Left renal cortex interstitium (tissue), 4 donors: ENCODE measurements around the gene MAD2L1BP. TPM values are rescaled to one million over a fixed set of nuclear protein-coding genes. Genes with fewer than 3 reads are reported as not detected.
"Not testable (repeated sequence)": the region's sequence is repeated elsewhere in the genome, so short reads cannot be mapped to it uniquely, and the experiment has no call there.

ENCODE experiments used
- DNase-seq, 4 donors: peaks; one replicate each; pipeline ENCODE4 v3.0.0-alpha.2; 2013; ENCODE audit warnings: low read depth in 4 of 4, low spot score in 2 of 4, missing footprints in 1 of 4
- polyA plus RNA-seq, 4 donors: library from polyadenylated mRNA; unstranded; fragments of 120-200 nt; gene quantifications; one replicate each; pipeline ENCODE4 v1.2.1, GENCODE V29; 2013; ENCODE audit not compliant: insufficient read length in 4 of 4

The MAD2L1BP gene
- polyA plus RNA-seq, 4 donors = 21.7 to 30.4 (median 27.6) TPM

DNA sequence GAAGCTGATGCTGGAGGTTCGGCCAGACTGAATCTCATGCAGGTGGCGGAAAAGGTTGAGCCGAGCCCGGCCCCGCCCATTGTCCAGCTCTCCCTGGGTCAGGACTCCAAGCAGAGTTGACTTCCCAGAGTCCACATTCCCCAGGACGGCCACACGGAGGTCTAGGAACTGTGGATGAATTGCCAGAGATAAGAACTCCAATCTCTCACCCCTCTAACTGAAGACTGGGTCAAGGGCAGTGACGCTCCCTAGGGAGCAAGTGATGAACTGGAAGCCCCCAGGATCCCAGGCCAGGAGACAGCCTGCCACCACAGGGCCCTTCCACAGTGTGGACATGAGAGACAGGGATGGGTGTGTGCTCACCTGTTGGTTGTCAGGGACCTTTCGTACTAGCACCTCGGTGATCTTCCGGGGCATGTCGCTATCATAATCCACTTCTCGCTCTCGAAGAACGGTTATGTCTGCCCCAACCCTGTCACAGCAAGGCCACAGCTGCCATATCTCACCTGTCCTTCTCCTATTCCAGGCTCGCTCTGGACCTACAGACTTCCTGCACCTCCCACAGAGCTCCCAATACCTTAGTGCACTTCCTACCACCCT is 10.1 kb upstream of the MAD2L1BP start:
- DNase-seq = no peak

DNA sequence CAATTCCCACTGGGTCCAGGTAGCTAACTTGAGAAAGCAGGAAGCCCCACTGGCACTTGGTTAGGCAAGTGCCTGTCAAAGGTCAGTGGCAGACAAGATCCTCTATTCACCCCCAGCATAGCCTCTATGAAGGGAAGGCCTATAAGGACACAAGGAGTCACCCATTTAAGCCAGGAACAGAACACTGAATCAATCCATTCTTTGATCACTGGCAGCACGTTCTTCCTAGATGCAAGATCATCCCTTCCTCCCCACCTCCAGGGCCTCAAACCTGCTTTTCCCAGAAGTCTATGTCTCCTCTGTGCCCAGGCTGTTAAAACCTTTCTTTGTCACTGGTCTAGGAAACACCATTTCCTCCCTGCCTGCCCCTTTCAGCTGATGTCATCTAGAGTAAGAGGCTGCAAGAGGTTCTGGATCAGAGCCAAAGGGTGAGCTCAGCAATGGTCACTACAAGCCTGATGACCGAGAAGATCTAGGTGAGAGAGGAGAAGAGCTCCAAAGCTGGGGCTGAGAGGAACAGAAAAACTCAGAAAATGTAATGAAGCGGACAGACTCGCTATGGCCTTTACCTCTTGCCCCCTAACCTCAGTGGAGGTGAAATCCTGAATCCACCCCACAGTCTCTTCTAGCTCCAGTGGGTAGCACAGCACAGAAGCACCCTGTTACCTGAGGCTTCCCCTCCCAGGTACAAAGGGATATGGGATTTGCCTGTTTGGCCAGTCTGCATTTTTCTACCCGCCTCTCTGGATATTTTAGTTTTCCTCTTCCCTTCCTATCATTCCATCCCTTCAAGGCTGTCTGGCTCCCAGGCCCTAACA is 8.4 kb upstream of the MAD2L1BP start:
- DNase-seq = peak in 1 of 4 donors; percentile 33

DNA sequence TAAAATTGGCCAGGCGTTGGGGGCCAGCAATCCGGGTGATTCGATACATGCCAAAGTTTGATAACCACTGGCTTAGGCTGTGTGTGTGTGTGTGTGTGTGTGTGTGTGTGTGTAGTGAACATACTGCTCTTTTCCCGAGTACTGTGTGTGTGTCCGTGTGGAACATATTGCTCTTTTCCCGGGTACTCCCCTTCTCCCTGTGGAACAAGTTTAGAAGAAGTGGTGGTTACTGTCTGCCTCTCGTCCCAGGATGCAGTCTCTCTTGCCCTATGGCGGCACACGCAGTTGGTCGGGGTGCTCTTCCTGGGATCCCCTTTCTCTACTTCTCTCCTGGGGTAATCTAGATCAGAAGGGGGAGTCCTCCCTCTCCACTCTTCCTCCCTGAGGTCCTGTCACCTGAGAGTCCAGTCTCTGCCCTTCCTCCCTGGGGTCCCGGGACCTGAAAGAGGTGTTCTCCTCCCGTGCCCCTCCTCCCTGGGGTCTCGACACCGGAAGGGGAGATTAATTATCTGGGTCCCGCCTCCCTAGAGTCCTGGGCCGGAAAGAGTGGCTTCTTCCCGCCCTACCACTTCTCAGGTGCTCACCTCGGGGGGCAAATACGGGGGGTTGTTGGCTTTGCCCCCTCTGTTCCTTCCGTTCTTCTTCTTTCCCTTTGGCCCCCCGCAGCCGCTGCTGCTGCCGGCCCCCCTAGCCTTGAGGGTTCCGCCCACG is 7.1 kb upstream of the MAD2L1BP start:
- DNase-seq = peak in 3 of 4 donors; percentile 49 to 54 (median 50)

DNA sequence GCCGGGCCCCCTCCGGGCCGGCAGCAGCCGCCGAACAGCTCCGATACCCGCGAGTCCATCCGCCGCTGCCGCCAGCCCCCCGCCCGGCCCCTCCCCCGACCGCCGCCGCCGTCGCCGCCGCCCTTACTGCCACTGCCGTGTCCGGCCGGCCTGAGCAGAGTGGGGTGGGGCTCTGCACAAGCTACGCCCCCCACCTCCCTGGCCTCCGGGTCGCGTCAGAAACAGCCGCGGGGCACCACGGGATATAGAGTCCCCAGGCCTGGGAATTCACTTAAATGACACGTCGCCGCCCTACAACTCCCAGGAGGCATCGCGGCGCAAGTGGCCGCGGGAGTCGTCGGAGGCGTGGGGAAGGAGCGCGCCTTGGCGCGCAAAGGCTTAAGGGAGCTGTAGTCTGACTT is 6.5 kb upstream of the MAD2L1BP start, which contains the start of gene GTPBP2:
Gene GTPBP2, minus strand, starts transcription at position 161 of the 401 bp plus-strand sequence. Its CDS starts 102 bp downstream, at position 59.
- peak; percentile 91 to 97 (median 96) for DNase-seq

DNA sequence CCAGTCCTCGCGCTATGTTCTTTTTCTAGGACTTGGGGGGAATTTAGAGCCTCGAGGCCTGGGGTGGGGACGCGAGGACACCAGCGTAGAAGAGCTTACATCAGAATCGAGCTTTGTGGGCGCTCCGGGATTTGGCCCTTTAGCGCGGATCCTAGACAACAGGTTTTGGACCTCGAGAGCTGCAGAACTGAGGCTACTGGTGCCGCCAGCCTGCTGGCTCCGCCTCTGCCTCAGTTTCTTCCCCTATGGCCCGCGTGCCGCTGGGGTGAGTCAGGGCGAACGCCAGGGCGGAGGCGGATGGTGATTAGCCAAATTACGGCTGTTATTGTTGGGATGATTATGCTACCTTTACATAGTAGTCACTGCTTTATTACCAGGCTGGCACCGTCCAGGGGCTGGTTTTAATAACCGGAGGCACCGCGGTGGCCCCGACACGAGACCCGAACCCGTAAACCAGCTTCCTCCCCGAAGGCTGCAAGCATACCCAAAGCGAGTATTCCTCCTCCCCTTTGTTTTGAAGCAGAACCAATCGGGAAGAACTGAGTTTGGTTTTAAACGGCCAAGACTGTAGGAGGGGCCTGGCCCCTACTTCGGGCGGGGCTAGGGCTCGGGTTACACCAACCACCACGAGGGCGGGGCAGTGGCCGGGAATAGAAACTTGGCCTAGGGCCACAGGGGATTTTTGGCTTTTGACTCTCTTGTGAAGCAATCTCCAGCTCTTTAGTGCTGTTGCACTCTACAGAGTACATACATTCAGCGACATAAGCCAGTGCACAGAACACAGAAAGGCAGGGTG is 5.9 kb upstream of the MAD2L1BP start:
- DNase-seq = peak in 3 of 4 donors; percentile 94 to 96 (median 95)

DNA sequence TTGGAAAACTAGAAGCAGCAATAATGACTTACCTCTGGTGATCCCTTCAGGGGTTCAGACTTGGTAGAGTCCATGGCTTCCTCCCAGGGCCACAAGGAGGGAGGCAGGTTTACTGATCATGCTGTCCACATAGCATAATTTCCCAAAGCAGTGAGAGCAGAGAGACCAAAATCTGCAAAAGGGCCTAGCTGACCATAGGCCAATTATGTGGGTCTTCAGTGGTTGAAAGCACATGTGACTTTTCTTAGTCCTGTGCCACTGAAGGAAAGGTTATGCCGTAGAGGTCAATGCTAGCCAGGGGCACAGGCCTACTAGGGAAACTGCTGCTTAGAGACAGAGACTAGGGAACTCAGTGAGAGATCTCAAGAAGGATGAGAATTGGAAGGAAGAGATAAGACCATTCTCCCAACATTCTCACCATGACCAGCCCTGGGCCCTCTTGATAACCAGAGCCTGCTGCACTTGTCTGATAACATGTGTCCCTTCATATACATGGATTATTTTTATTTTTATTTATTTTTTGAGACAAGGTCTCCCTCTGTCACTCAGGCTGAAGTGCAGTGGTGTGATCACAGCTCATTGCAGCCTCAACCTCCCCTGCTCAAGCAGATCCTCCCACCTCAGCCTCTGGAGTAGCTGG is 4.5 kb upstream of the MAD2L1BP start:
- DNase-seq = no peak

DNA sequence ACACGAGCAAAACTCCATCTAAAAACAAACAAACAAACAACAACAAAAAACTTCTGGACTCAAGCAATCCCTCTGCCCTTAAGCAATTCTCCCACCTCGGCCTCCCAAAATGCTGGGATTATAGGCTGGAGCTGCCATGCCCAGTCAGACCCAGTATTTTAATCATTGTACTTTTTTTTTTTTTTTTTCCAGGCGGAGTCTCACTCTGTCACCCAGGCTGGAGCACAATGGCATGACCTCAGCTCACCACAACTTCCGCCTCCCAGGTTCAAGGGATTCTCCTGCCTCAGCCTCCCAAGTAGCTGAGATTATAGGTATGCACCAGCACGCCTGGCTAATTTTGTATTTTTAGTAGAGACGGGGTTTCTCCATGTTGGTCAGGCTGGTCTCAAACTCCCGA is 2.6 kb upstream of the MAD2L1BP start:
- DNase-seq = not testable (repeated sequence)

DNA sequence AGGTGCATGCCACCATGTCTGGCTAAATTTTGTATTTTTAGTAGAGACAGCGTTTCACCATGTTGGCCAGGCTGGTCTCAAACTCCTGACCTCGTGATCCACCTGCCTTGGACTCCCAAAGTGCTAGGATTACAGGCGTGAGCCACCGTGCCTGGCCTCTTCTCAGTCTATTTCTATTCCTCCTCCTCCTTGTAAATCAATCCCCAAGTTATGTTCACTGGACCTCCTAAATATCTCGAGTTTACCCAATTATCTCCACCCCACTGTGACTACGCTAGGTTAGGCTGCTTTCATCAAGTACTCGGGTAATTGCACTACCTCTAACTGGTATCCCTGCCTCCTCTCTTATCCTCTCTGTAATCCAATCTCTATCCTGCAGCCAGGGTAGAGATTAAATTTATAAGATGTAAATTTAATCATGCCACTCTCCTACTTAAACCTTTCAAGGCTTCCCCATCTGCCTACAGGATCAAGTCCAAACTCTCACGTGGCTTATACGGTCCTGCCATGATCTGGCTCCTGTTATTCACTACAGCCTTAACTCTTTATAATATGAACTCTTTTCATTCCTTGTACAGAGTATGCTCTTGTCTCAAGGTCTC is 837 bp upstream of the MAD2L1BP start:
- DNase-seq = no peak

DNA sequence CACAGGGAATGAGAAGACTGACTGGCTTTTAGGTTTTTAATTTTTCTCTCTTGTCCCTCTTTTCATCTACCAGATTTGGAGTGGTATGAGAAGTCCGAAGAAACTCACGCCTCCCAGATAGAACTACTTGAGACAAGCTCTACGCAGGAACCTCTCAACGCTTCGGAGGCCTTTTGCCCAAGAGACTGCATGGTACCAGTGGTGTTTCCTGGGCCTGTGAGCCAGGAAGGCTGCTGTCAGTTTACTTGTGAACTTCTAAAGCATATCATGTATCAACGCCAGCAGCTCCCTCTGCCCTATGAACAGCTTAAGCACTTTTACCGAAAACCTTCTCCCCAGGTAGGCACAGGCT is 644 bp downstream of the MAD2L1BP start:
- DNase-seq = no peak

DNA sequence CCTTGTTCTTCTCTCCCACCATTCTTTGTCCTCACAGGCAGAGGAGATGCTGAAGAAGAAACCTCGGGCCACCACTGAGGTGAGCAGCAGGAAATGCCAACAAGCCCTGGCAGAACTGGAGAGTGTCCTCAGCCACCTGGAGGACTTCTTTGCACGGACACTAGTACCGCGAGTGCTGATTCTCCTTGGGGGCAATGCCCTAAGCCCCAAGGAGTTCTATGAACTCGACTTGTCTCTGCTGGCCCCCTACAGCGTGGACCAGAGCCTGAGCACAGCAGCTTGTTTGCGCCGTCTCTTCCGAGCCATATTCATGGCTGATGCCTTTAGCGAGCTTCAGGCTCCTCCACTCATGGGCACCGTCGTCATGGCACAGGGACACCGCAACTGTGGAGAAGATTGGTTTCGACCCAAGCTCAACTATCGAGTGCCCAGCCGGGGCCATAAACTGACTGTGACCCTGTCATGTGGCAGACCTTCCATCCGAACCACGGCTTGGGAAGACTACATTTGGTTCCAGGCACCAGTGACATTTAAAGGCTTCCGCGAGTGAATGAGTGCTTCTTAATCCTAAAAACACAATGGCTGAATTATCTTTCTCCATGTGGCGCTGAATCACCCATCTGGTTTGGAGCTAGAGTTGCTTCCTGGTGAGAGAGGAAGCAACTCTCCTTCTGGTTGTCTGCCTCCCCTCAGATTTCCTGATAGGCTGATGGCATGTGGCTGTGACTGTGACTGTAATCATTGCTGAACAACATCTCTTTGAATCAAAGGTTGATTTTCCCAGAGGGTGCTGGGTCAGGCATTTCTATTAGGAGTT is 4.6 kb downstream of the MAD2L1BP start:
- DNase-seq = no peak

DNA sequence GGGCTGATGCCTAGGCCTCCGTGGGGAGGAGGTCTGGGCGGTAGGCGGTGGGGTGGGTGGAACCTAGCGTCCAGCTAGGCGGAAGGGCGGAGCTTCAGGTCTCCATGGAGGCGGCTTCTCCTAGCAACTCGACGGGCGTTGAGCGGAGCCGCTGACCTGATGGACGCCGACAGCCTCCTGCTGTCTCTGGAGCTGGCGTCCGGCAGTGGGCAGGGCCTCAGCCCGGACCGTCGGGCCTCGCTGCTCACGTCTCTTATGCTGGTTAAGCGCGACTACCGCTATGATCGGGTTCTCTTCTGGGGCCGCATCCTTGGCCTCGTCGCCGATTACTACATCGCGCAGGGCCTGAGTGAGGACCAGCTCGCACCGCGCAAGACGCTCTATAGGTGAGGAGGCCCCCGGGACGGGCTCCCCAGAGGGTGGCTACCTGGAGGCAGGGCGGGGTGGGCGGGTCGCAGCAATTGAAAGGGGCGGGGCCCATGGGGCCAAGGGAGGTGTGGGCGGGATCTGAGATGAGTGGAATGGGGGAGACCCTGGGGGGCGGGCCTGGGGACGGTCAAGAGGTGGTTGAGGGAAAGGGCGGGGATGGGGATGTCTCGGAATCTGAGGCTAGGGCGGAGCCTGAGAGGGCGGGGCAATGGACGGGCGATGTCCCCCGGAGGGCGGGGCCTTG is 9.4 kb downstream of the MAD2L1BP start, which contains the start of gene RSPH9:
Gene RSPH9, plus strand, starts transcription at position 97 of the 673 bp plus-strand sequence. Its CDS starts 63 bp downstream, at position 160.
- peak in 1 of 4 donors; percentile 59 for DNase-seq

DNA sequence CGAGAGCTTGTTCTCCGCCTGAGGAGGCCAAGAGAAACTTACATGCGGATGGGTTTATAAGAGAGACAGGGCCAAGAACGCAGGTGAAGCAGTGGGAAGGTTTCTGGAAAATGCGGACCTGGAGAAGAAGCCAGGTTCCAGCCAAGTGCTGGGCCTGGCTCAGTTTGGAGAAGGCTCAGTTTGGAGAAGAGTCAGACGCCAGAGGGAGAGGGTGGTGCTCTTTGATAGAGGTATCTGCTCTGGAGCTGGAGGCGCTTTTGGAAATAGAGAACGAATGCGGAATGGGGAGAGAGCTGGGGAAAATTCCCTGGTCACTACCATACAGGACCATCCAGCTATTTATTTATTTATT is 9.9 kb downstream of the MAD2L1BP start:
- no peak for DNase-seq

DNA sequence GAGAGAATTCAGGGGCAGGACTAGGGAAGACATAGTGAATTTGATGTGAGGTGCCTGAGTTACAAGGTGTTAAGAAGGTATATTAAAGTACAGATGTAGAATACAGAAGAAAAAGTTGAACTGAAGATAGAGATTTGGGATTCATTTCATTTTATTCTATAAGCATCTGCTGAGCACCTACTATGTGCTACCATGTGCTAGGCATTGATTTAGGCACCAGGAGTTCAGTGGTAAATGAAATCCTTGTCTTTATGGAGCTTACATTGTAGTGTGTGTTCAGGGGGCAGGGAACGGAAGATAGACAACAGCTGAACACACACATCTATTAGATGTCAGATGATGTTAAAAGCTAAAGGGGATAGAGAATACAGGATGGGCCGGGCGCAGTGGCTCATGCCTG is 12.0 kb downstream of the MAD2L1BP start:
- DNase-seq = no peak

DNA sequence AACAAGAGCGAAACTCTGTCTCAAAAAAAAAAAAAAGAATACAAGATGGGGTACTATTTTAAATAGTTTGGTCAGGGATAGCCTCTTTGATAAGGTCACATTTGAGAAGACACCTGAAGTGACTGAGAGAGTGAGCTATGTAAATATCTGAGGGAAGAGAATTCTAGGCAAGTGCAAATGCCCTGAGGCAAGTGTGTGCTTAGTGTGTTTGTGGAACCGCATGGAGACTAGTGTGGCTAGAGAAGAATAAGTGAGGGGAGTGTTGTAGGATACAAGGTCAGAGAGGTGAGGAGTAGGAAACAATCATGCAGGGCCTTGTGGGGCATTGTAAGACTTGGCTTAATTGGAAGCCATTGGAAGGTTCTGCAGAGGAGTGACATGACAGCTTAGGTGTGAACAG is 12.6 kb downstream of the MAD2L1BP start:
- no peak for DNase-seq

DNA sequence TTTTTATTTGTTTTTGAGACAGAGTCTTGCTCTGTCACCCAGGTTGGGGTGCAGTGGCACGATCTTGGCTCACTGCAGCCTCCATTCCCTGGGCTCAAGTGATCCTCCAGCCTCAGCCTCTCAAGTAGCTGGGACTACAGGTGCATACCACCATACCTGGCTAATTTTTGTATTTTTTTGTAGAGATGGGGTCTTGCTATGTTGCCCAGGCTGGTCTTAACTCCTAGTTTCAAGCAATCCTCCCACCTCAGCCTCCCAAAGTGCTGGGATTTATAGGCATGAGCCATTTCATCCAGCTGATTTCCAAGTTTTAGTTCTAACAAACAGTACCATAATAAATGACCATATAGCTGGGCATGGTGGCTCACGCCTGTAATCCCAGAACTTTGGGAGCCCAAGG is 17.2 kb downstream of the MAD2L1BP start:
- not testable (repeated sequence) for DNase-seq

DNA sequence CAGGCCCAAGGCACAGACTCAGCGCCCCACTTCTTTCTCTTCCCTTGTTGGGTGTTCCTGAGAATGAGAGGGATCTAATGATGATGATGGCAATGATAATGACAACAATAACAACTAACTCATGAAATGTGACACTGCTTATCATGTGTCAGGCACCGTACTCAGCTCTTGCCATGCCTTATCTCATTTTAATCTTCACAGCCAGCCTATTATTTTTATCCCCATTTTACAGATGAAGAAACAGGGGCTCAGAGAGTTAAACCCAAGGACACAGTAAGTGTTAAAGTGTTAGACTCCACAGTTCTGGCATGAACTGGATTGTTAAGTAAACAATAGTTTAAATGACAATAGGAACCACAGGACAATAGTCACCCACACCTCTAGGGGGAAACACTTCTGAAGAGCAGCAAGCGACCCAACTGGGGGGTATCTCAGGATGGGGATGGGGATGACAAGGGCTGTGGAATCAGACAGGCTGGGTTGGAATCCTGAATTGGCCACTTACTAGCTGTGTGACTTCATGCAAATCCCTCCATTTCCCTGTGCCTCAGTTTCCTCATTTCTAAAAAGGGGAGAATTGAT is 21.7 kb downstream of the MAD2L1BP start:
- DNase-seq = no peak

DNA sequence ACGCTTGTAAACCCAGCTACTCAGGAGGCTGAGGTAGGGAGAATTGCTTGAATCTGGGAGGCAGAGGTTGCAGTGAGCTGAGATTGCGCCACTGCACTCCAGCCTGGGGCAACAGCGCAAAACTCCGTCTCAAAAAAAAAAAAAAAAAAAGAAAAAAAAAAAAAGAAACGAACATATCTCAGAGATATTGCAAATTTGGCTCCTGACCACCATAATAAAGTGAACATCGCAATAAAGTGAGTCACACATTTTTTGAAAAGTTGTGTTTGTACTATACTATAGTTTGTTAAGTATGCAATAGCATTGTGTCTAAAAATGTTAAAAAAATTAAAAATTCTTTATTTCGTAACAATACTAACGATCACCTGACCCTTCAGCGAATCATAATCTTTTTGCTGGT is 22.5 kb downstream of the MAD2L1BP start:
- DNase-seq = no peak

DNA sequence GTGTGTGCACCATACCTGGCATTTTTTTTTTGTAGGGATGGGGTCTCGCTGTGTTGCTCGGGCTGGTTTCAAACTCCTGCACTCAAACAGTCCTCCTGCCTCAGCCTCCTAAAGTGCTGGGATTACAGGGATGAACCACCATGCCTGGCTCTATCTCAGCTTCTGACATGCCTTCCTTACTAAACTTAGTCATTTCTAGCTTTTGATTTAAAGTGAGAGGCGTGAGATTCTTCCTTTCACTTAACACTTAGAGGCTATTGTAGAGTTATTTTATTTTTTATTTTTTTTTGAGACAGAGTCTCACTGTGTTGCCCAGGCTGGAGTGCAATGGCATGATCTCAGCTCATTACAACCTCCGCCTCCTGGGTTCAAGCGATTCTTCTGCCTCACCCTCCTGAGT is 27.3 kb downstream of the MAD2L1BP start:
- not testable (repeated sequence) for DNase-seq
